Measurements from ENCODE around the gene VDR.

DNA sequence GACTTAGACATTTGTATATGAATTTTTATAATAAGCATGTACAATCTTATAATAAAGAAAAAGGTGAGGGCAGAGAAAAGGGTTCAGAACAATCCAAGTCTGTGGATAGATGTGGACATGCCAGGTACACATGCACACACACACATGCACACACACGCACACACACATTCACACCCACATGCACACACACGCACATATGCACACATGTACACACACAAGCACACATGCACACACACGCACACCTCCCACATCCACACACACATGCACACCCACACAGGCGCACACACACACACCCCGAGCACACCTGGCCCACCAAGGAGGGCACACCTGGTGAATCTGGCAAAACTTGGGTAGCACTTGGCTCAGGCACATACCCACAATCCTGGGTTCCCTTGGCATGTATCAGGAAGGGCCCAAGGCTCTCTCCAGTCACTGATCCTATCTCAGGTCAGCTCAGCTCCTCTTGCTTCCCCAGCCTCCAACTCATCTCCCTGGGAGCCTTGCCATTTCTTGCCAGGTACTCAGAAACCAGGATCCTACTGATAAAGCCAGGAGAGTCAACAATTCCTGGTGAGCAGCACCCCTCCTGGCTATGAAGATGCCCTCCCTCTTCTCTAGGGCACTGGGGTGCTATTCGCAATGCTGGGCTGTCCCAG is 40.0 kb upstream of the VDR start:
- TF ChIP-seq, protein P1, sequence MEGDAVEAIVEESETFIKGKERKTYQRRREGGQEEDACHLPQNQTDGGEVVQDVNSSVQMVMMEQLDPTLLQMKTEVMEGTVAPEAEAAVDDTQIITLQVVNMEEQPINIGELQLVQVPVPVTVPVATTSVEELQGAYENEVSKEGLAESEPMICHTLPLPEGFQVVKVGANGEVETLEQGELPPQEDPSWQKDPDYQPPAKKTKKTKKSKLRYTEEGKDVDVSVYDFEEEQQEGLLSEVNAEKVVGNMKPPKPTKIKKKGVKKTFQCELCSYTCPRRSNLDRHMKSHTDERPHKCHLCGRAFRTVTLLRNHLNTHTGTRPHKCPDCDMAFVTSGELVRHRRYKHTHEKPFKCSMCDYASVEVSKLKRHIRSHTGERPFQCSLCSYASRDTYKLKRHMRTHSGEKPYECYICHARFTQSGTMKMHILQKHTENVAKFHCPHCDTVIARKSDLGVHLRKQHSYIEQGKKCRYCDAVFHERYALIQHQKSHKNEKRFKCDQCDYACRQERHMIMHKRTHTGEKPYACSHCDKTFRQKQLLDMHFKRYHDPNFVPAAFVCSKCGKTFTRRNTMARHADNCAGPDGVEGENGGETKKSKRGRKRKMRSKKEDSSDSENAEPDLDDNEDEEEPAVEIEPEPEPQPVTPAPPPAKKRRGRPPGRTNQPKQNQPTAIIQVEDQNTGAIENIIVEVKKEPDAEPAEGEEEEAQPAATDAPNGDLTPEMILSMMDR (conservative IDR thresholded peaks at IDR 0.05 in 1 of 2, IDR thresholded peaks at IDR 0.05 in 1 of 2; ENCODE audit: low read depth in 1 of 2, low read length in 2 of 2) = no peak
- no peak for TF ChIP-seq EZH2 (IDR thresholded peaks at IDR 0.05; ENCODE audit: low read length, missing control alignments)
